ENCODE results near the gene LRRC45.

DNA sequence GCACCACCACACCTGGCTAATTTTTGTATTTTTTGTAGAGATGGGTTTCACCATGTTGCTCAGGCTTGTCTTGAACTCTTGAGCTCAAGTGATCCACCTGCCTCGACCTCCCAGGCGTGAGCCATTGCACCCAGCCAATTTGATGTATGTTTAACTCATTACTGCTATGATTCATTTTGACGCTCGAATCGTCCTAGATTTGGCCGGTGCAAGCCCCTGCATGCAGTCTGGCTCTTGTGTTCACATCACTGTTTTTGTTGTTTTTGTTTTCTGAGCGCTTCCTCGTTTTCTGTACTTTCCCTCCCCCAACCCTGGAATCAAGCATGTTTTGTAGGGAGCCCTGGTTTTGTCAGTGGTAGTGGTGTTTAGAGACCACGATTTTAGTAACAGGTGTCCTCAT is 50.3 kb downstream of the LRRC45 start:
- TF ChIP-seq, protein P1, sequence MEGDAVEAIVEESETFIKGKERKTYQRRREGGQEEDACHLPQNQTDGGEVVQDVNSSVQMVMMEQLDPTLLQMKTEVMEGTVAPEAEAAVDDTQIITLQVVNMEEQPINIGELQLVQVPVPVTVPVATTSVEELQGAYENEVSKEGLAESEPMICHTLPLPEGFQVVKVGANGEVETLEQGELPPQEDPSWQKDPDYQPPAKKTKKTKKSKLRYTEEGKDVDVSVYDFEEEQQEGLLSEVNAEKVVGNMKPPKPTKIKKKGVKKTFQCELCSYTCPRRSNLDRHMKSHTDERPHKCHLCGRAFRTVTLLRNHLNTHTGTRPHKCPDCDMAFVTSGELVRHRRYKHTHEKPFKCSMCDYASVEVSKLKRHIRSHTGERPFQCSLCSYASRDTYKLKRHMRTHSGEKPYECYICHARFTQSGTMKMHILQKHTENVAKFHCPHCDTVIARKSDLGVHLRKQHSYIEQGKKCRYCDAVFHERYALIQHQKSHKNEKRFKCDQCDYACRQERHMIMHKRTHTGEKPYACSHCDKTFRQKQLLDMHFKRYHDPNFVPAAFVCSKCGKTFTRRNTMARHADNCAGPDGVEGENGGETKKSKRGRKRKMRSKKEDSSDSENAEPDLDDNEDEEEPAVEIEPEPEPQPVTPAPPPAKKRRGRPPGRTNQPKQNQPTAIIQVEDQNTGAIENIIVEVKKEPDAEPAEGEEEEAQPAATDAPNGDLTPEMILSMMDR (conservative IDR thresholded peaks at IDR 0.05; ENCODE audit: low read depth in 2 of 2): no peak
- TF ChIP-seq STAT1 (IDR thresholded peaks at IDR 0.05; ENCODE audit: unreplicated experiment) (no peak), POLR2AphosphoS5 (IDR thresholded peaks at IDR 0.05; ENCODE audit: low read depth) (no peak), ZNF114 (CRISPR knock-in tag; IDR thresholded peaks at IDR 0.05) (no peak), NANOG (IDR thresholded peaks at IDR 0.05; ENCODE audit: borderline replicate concordance) (no peak), EZH2 (IDR thresholded peaks at IDR 0.05; ENCODE audit: low read depth, unreplicated experiment) (no peak), CREB1 (CRISPR knock-in tag; IDR thresholded peaks at IDR 0.05; ENCODE audit: low read depth) (no peak)
- TF ChIP-seq, protein P2, sequence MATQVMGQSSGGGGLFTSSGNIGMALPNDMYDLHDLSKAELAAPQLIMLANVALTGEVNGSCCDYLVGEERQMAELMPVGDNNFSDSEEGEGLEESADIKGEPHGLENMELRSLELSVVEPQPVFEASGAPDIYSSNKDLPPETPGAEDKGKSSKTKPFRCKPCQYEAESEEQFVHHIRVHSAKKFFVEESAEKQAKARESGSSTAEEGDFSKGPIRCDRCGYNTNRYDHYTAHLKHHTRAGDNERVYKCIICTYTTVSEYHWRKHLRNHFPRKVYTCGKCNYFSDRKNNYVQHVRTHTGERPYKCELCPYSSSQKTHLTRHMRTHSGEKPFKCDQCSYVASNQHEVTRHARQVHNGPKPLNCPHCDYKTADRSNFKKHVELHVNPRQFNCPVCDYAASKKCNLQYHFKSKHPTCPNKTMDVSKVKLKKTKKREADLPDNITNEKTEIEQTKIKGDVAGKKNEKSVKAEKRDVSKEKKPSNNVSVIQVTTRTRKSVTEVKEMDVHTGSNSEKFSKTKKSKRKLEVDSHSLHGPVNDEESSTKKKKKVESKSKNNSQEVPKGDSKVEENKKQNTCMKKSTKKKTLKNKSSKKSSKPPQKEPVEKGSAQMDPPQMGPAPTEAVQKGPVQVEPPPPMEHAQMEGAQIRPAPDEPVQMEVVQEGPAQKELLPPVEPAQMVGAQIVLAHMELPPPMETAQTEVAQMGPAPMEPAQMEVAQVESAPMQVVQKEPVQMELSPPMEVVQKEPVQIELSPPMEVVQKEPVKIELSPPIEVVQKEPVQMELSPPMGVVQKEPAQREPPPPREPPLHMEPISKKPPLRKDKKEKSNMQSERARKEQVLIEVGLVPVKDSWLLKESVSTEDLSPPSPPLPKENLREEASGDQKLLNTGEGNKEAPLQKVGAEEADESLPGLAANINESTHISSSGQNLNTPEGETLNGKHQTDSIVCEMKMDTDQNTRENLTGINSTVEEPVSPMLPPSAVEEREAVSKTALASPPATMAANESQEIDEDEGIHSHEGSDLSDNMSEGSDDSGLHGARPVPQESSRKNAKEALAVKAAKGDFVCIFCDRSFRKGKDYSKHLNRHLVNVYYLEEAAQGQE (IDR thresholded peaks at IDR 0.05; ENCODE audit: unreplicated experiment): no peak
